Calu3 (cell line): ENCODE results near the gene SERAC1. TPM values are rescaled to one million over a fixed set of nuclear protein-coding genes. Genes with fewer than 3 reads are reported as not detected.

Source experiments
- BruUV-seq: library from RNA; stranded (reverse); fragments of 400-500 nt; replicated peaks from 2 replicates; lab custom pipeline; 2021; lab: Mats Ljungman, UMichigan
- CTCF ChIA-PET: fragments of 300-600 bp; sonication (Branson Sonifier 250); formaldehyde crosslinking; loops from one replicate; lab custom pipeline; 2022; ENCODE audit warnings: antibody characterized with exemption; lab: Charles Lee
- DNase-seq: peaks from one replicate; pipeline ENCODE4 v3.0.0; 2022
- H3K27ac Mint-ChIP-seq: one replicate; pipeline ENCODE4 v1.8.0; 2022; ENCODE audit warnings: mixed read lengths; ENCODE audit not compliant: unreplicated experiment
- H3K27me3 Mint-ChIP-seq: one replicate; pipeline ENCODE4 v1.8.0; 2022; ENCODE audit warnings: mixed read lengths; ENCODE audit not compliant: unreplicated experiment
- H3K36me3 Mint-ChIP-seq: one replicate; pipeline ENCODE4 v1.8.0; 2022; ENCODE audit warnings: mild to moderate bottlenecking, moderate library complexity, mixed read lengths; ENCODE audit not compliant: insufficient read depth, unreplicated experiment
- H3K4me1 Mint-ChIP-seq: one replicate; pipeline ENCODE4 v1.8.0; 2022; ENCODE audit warnings: mild to moderate bottlenecking, low read depth, mixed read lengths; ENCODE audit not compliant: unreplicated experiment
- H3K4me3 Mint-ChIP-seq: one replicate; pipeline ENCODE4 v1.8.0; 2022; ENCODE audit warnings: mild to moderate bottlenecking, low read depth, moderate library complexity, mixed read lengths; ENCODE audit not compliant: unreplicated experiment
- H3K9me3 Mint-ChIP-seq: one replicate; pipeline ENCODE4 v1.8.0; 2022; ENCODE audit warnings: low read depth, mixed read lengths; ENCODE audit not compliant: unreplicated experiment
- CTCF ChIP-seq: fragments of 200-600 bp; IDR thresholded peaks from one replicate; pipeline ENCODE4 v1.8.0; 2022; ENCODE audit warnings: antibody characterized with exemption; ENCODE audit not compliant: unreplicated experiment
- intact Hi-C: fragments of 100-400 bp; cut with micrococcal nuclease; formaldehyde crosslinking; loops from one replicate; pipeline ENCODE4 v1.10.0; 2022; ENCODE audit not compliant: unreplicated experiment
- total RNA-seq: library from RNA; stranded (reverse); gene quantifications from 2 replicates; pipeline ENCODE4 v1.2.3, GENCODE V29; 2022

The SERAC1 gene
- total RNA-seq, 1 experiment from 2014 or later = 5.5 TPM

GRCh38 chr6:158158748-158159147, 9.3 kb downstream of the SERAC1 start:
- no peak for DNase-seq
- peaks cover 15% of the 10 kb centered on the region for H3K4me1 Mint-ChIP-seq
- H3K4me3 Mint-ChIP-seq = no peak overlapping the region
- no peaks in the 10 kb centered on the region for H3K36me3 Mint-ChIP-seq
- H3K9me3 Mint-ChIP-seq = no peaks in the 10 kb centered on the region
- H3K27ac Mint-ChIP-seq = no peak overlapping the region
- intact Hi-C loops = no loop called here
- TF ChIP-seq CTCF = no peak
- CTCF ChIA-PET = interaction anchor here (0.6 kb wide), 1 partner anchor 153 kb away, joined by 3 read pairs; no protein-coding TSS in a partner anchor
- H3K27me3 Mint-ChIP-seq = no peaks in the 10 kb centered on the region
- BruUV-seq = no TSS peak

- peaks cover 15% of the 10 kb centered on the region for H3K4me1 Mint-ChIP-seq
- H3K27me3 Mint-ChIP-seq = no peaks in the 10 kb centered on the region
- no TSS peak for BruUV-seq
- no peaks in the 10 kb centered on the region for H3K9me3 Mint-ChIP-seq
- no peak for DNase-seq
- no peaks in the 10 kb centered on the region for H3K36me3 Mint-ChIP-seq
- TF ChIP-seq CTCF = no peak
- CTCF ChIA-PET = no interaction called here
- H3K4me3 Mint-ChIP-seq = no peak overlapping the region
- intact Hi-C loops = no loop called here
- no peak overlapping the region for H3K27ac Mint-ChIP-seq
Observed at GRCh38 chr6:158158123-158158522, 9.9 kb downstream of the SERAC1 start.

GRCh38 chr6:158157064-158157764, 10.8 kb downstream of the SERAC1 start:
- no peak for TF ChIP-seq CTCF
- Mint-ChIP-seq H3K27ac (no peak overlapping the region), H3K4me1 (peaks cover 8% of the 10 kb centered on the region), H3K36me3 (no peaks in the 10 kb centered on the region), H3K4me3 (no peak overlapping the region), H3K9me3 (no peaks in the 10 kb centered on the region), H3K27me3 (no peaks in the 10 kb centered on the region)
- DNase-seq = no peak
- CTCF ChIA-PET = interaction anchor here (0.6 kb wide), 1 partner anchor 85 kb away, joined by 5 read pairs; no protein-coding TSS in a partner anchor
- no TSS peak for BruUV-seq
- intact Hi-C loops = no loop called here

- Mint-ChIP-seq H3K27ac (no peak overlapping the region), H3K9me3 (no peaks in the 10 kb centered on the region), H3K4me3 (no peak overlapping the region), H3K27me3 (no peaks in the 10 kb centered on the region), H3K4me1 (no peaks in the 10 kb centered on the region), H3K36me3 (no peaks in the 10 kb centered on the region)
- BruUV-seq = no TSS peak
- no peak for TF ChIP-seq CTCF
- intact Hi-C loops = no loop called here
- DNase-seq = no peak
- CTCF ChIA-PET = no interaction called here
Observed at GRCh38 chr6:158154816-158155215, 13.2 kb downstream of the SERAC1 start.
